ENCODE data around the gene RAD51AP2.
"Not testable (repeated sequence)": the region's sequence is repeated elsewhere in the genome, so short reads cannot be mapped to it uniquely, and the experiment has no call there.

The RAD51AP2 gene

DNA sequence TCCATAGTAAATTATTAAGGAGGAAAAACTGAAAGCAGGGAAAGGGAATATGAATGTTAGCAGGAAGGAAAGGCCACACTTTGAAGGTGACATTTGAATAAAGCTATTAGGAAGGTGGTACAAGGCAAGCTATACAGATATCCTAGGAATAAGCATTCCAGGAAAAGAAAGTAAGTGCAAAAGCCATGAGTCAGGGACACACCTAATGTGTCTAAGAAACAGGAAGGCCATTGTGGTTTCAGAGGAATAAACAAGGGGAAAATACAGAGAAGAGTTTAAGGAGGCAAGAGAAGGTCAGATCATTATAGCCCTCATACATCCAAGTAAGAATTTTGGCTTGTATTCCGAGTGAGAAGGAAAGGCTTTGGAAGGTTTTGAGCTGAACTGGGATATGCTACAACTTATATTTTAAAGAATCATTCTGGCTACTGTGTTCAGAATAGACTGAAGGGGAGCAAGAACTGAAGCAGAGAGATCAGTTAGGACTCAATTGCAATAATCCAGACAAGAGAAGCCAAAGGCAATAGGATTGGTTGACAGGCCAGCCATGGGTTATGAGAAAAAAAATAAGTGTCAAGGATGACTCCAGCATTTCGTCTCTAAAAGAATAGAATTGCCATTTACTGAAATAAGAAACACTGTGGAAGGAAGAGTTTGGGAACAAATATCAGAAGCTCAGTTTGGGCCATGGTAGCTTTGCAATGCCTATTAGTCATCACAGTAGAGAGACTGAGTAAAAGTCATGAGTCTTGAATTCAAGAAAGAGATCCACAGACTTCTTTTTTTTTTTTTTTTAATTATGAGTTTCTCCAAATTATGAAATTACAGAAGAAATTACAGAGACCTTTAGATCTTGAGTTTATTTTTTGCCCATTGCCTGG is 11.3 kb downstream of the RAD51AP2 start:
- Mint-ChIP-seq H3K4me3 (no peak overlapping the region), H3K27ac (no peak overlapping the region), H3K36me3 (no peaks in the 10 kb centered on the region), H3K27me3 (peaks cover 29% of the 10 kb centered on the region), H3K9me3 (no peaks in the 10 kb centered on the region), H3K4me1 (no peaks in the 10 kb centered on the region)
- ATAC-seq, result no peak

DNA sequence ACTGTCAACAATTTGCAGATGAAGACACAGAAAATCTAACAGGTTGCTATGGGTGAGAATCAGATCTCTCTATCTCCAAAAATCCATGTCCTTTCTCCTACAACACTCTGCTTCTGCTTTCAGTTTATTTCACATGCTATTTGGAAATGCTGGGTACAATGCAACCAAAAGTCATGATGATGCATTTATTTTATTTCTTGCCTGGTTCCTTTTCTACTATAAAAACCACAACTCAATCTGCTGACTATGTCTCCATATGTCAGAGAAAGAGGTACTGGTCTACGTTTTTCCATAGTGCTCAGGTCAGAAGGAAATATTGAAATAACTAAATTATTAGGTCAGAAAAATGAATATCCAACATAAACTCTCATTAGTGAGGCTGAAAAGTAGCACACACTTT is 20.5 kb downstream of the RAD51AP2 start:
- Mint-ChIP-seq H3K27ac (no peak overlapping the region), H3K4me1 (no peaks in the 10 kb centered on the region), H3K36me3 (no peaks in the 10 kb centered on the region), H3K4me3 (no peak overlapping the region), H3K27me3 (no peaks in the 10 kb centered on the region), H3K9me3 (no peaks in the 10 kb centered on the region)
- ATAC-seq, result no peak

- no peak overlapping the region for H3K4me3 Mint-ChIP-seq
- H3K27me3 Mint-ChIP-seq, result no peaks in the 10 kb centered on the region
- no peak for ATAC-seq
- H3K9me3 Mint-ChIP-seq, result no peaks in the 10 kb centered on the region
- H3K4me1 Mint-ChIP-seq, result no peaks in the 10 kb centered on the region
- H3K27ac Mint-ChIP-seq, result no peak overlapping the region
- no peaks in the 10 kb centered on the region for H3K36me3 Mint-ChIP-seq
These were observed 22.6 kb downstream of the RAD51AP2 start for GRCh38 chr2:17495590-17495989.

- H3K4me1 Mint-ChIP-seq, H3K36me3 Mint-ChIP-seq, H3K27me3 Mint-ChIP-seq, H3K4me3 Mint-ChIP-seq, H3K9me3 Mint-ChIP-seq, ATAC-seq, H3K27ac Mint-ChIP-seq: not testable (repeated sequence)
These were observed 28.1 kb downstream of the RAD51AP2 start for GRCh38 chr2:17490165-17490564.

DNA sequence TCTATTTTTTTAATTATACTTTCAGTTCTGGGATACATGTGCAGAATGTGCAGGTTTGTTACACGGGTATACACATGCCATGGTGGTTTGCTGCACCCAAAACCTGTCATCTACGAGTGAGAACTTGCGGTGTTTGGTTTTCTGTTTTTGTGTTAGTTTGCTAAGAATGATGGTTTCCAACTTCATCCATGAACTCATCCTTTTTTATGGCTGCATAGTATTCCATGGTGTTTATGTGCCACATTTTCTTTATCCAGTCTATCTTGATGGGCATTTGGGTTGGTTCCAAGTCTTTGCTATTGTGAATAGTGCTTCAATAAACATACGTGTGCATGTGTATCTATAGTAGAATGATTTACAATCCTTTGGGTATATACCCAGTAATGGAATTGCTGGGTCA is 29.6 kb downstream of the RAD51AP2 start:
- not testable (repeated sequence) for H3K27ac Mint-ChIP-seq, ATAC-seq, H3K27me3 Mint-ChIP-seq, H3K4me1 Mint-ChIP-seq, H3K4me3 Mint-ChIP-seq, H3K9me3 Mint-ChIP-seq, H3K36me3 Mint-ChIP-seq

- no peaks in the 10 kb centered on the region for H3K4me1 Mint-ChIP-seq
- no peaks in the 10 kb centered on the region for H3K27me3 Mint-ChIP-seq
These were observed 34.7 kb downstream of the RAD51AP2 start for GRCh38 chr2:17483496-17483895.

DNA sequence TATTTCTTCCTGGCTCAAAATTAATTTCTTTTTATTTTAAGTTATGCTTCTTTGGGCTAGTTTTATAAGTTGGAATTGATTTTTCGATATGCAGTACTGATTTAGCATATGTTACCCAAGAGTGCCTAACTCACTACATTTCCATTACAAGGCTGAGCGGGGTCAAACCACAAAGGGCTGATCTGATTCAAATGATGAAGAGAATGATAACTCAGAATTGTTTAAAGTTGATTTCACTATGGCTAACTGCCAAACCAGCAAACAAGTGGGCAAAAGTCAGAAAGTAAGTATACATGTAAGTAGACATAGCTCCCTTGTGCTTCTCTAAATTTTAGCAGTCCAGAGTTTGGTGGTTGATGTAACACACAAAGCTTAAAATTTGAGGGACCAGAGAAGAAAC is 35.6 kb downstream of the RAD51AP2 start:
- Mint-ChIP-seq H3K27ac (no peak overlapping the region), H3K4me1 (no peaks in the 10 kb centered on the region), H3K9me3 (no peaks in the 10 kb centered on the region), H3K27me3 (peaks cover 4% of the 10 kb centered on the region), H3K4me3 (no peak overlapping the region), H3K36me3 (no peaks in the 10 kb centered on the region)
- ATAC-seq, result no peak

More at GRCh38 chr2:17483496-17483895, 34.7 kb downstream of the RAD51AP2 start:
- Mint-ChIP-seq H3K9me3 (no peaks in the 10 kb centered on the region), H3K27ac (no peak overlapping the region), H3K36me3 (no peaks in the 10 kb centered on the region), H3K4me3 (no peak overlapping the region)
- no peak for ATAC-seq

DNA sequence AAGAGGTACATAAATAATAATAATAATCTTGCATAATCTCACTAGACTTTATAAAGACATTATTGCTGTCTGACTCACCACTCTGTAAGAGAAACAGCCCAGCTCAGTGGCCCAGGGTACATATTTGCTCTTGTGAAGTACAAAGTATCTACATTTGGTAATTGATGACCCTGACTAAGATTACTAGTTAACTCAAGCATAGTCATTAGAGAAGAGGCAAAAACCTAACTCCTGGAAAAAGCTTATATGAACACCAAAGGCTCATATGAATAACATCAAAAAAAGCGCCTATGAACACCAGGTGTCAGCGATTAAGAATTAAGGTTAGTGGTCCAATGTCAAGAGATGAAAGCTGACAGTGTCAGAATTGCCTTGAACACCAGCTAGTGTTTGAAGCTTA is 38.4 kb downstream of the RAD51AP2 start:
- no peak for ATAC-seq
- no peak overlapping the region for H3K27ac Mint-ChIP-seq
- no peaks in the 10 kb centered on the region for H3K4me1 Mint-ChIP-seq
- no peak overlapping the region for H3K4me3 Mint-ChIP-seq
- H3K9me3 Mint-ChIP-seq, result no peaks in the 10 kb centered on the region
- H3K36me3 Mint-ChIP-seq, result no peaks in the 10 kb centered on the region
- H3K27me3 Mint-ChIP-seq, result peaks cover 9% of the 10 kb centered on the region

DNA sequence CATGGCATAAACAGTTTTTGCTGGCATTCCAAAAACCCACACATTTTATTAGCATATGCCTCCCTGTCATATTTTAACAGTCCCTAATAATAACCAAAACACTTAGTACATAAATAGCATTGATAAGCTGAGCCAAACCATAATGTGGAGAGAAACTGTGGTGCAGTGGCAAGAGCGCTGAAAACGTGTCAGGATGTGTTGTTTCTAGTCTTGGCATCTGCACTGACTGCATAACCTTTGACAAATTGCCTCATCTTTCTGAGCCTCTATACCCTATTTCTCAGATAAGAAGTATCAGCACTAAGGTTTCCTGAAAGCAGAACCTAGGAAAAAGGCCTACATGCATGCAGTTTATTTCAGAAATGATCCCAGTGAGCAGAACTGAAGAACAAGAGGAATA is 41.4 kb downstream of the RAD51AP2 start:
- Mint-ChIP-seq H3K27ac (no peak overlapping the region), H3K9me3 (no peaks in the 10 kb centered on the region), H3K36me3 (no peaks in the 10 kb centered on the region), H3K4me3 (no peak overlapping the region), H3K27me3 (peaks cover 9% of the 10 kb centered on the region), H3K4me1 (no peaks in the 10 kb centered on the region)
- ATAC-seq, result no peak

GRCh38 chr2:17476064-17476463 is 42.2 kb downstream of the RAD51AP2 start:
- H3K9me3 Mint-ChIP-seq, result no peaks in the 10 kb centered on the region
- H3K4me3 Mint-ChIP-seq, result no peak overlapping the region
- no peak for ATAC-seq
- H3K4me1 Mint-ChIP-seq, result no peaks in the 10 kb centered on the region
- H3K27me3 Mint-ChIP-seq, result peaks cover 9% of the 10 kb centered on the region
- H3K27ac Mint-ChIP-seq, result no peak overlapping the region
- no peaks in the 10 kb centered on the region for H3K36me3 Mint-ChIP-seq

DNA sequence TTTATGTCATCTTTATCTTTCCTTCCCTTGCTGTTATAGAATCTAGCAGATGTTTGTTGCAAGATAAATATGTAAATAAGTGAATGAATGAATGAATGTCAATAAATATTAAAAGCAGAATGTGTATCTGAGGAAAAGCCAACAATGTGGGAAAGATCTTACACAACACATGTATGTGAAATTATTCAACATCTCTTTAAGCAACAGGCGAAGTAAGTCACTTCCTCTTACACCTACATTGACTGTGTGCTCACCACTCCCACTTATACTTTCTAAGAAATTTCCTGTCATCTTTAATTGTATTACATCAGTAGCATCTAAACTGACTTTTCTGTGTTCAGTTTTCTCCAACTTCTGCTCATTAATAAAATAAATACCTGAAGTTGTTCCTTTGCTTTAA is 43.0 kb downstream of the RAD51AP2 start:
- peaks cover 9% of the 10 kb centered on the region for H3K27me3 Mint-ChIP-seq
- H3K36me3 Mint-ChIP-seq, result no peaks in the 10 kb centered on the region
- no peak for ATAC-seq
- H3K9me3 Mint-ChIP-seq, result peaks cover 6% of the 10 kb centered on the region
- no peak overlapping the region for H3K27ac Mint-ChIP-seq
- H3K4me3 Mint-ChIP-seq, result no peak overlapping the region
- no peaks in the 10 kb centered on the region for H3K4me1 Mint-ChIP-seq

DNA sequence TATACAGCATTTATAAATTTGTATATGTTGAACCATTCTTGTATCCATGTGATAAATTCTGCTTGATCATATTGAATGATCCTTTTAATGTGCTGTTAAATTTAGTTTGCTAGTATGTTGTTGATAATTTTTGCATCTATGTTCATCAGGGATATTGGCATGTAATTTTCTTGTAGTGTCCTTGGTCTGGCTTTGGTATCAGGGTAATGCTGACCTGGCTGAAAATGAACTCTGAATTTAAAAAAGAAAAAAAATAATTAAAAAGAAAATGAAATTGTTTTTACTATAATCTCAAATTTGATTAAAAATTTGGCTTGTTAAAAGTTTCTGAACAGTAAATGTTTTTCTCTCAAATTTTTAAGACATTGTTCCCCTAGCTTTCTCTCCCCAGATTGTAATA is 46.3 kb downstream of the RAD51AP2 start:
- Mint-ChIP-seq H3K4me1 (no peaks in the 10 kb centered on the region), H3K4me3 (no peak overlapping the region), H3K27ac (no peak overlapping the region), H3K27me3 (peaks cover 6% of the 10 kb centered on the region), H3K36me3 (no peaks in the 10 kb centered on the region), H3K9me3 (peaks cover 20% of the 10 kb centered on the region)
- ATAC-seq, result no peak

GRCh38 chr2:17470855-17471641 is 47.2 kb downstream of the RAD51AP2 start:
- ATAC-seq, result no peak
- Mint-ChIP-seq H3K9me3 (peaks cover 21% of the 10 kb centered on the region), H3K36me3 (no peaks in the 10 kb centered on the region), H3K4me3 (no peak overlapping the region), H3K27ac (no peak overlapping the region), H3K4me1 (no peaks in the 10 kb centered on the region), H3K27me3 (peaks cover 6% of the 10 kb centered on the region)

- H3K36me3 Mint-ChIP-seq, result no peaks in the 10 kb centered on the region
- peaks cover 11% of the 10 kb centered on the region for H3K27me3 Mint-ChIP-seq
- no peaks in the 10 kb centered on the region for H3K4me1 Mint-ChIP-seq
- H3K4me3 Mint-ChIP-seq, result no peak overlapping the region
- no peak overlapping the region for H3K27ac Mint-ChIP-seq
- H3K9me3 Mint-ChIP-seq, result peaks cover 3% of the 10 kb centered on the region
- no peak for ATAC-seq
These were observed 57.2 kb downstream of the RAD51AP2 start for GRCh38 chr2:17461087-17461475.
